Activated effector memory CD4-positive, alpha-beta T cell treated with Interleukin-2 at 50 U/mL for 16 hours (primary cell): Measurements from ENCODE around the gene KCNJ9.
A peak's percentile ranks its signal among the peaks of the same experiment; 100 is the strongest.

Experiments used
- DNase-seq: peaks from one replicate; pipeline ENCODE4 v3.0.0-alpha.2; 2020

KCNJ9 gene

GRCh38 chr1:160066829-160067745 is 14.3 kb upstream of the KCNJ9 start:
- DNase-seq: no peak

- DNase-seq: no peak
Measured at GRCh38 chr1:160068225-160068624, 13.1 kb upstream of the KCNJ9 start.

GRCh38 chr1:160069460-160070231 is 11.7 kb upstream of the KCNJ9 start, which contains the start of gene KCNJ10:
KCNJ10 (minus strand) TSS chr1:160070160; CDS start chr1:160042532, 27,628 bp downstream.
- no peak for DNase-seq

GRCh38 chr1:160070243-160071163 is 10.8 kb upstream of the KCNJ9 start:
- peak; percentile 43 for DNase-seq

GRCh38 chr1:160071289-160071688 is 10.0 kb upstream of the KCNJ9 start:
- no peak for DNase-seq

- no peak for DNase-seq
Measured at GRCh38 chr1:160074865-160075264, 6.5 kb upstream of the KCNJ9 start.

- no peak for DNase-seq
Measured at GRCh38 chr1:160075836-160076235, 5.5 kb upstream of the KCNJ9 start.

- DNase-seq: no peak
Measured at GRCh38 chr1:160076295-160076694, 5.0 kb upstream of the KCNJ9 start.

GRCh38 chr1:160077486-160077885 is 3.9 kb upstream of the KCNJ9 start:
- DNase-seq: no peak

- peak; percentile 33 for DNase-seq
Measured at GRCh38 chr1:160078512-160079195, 2.7 kb upstream of the KCNJ9 start.

GRCh38 chr1:160079448-160079847 is 1.9 kb upstream of the KCNJ9 start:
- no peak for DNase-seq

GRCh38 chr1:160080381-160081100 is 797 bp upstream of the KCNJ9 start:
- DNase-seq: no peak

GRCh38 chr1:160082487-160082886 is 1.1 kb downstream of the KCNJ9 start:
- no peak for DNase-seq

GRCh38 chr1:160082926-160083325 is 1.6 kb downstream of the KCNJ9 start:
- DNase-seq: no peak

GRCh38 chr1:160083968-160084770 is 2.8 kb downstream of the KCNJ9 start:
- peak; percentile 68 for DNase-seq

GRCh38 chr1:160084771-160085321 is 3.5 kb downstream of the KCNJ9 start:
- no peak for DNase-seq

GRCh38 chr1:160085686-160086455 is 4.5 kb downstream of the KCNJ9 start:
- peak; percentile 58 for DNase-seq

- no peak for DNase-seq
Measured at GRCh38 chr1:160086456-160086892, 5.1 kb downstream of the KCNJ9 start.

- no peak for DNase-seq
Measured at GRCh38 chr1:160087118-160087662, 5.9 kb downstream of the KCNJ9 start.
